Smooth muscle cell (in vitro differentiated cells): Measurements from ENCODE around the gene PSME2. TPM values are rescaled to one million over a fixed set of nuclear protein-coding genes. Genes with fewer than 3 reads are reported as not detected.

Experiments
- DNase-seq: peaks from one replicate; lab custom pipeline; 2025; ENCODE audit not compliant: unreplicated experiment; lab: John Stamatoyannopoulos, UW
- H2AFZ ChIP-seq: fragments of 200-600 bp; sonication (generic); 2 replicates; pipeline ENCODE4 v1.6.0; 2016; ENCODE audit warnings: antibody characterized with exemption, low read depth, mild to moderate bottlenecking
- H3F3A ChIP-seq: fragments of 200-600 bp; sonication (generic); 2 replicates; pipeline ENCODE4 v1.6.0; 2017; ENCODE audit warnings: antibody characterized with exemption, low read depth
- H3K27ac ChIP-seq: fragments of 200-600 bp; sonication (generic); 2 replicates; pipeline ENCODE4 v1.5.1; 2016; ENCODE audit warnings: low read depth, mild to moderate bottlenecking
- H3K27me3 ChIP-seq: fragments of 200-600 bp; sonication (generic); 2 replicates; pipeline ENCODE4 v1.6.1; 2016; ENCODE audit warnings: low read depth, mild to moderate bottlenecking
- H3K36me3 ChIP-seq: fragments of 200-600 bp; sonication (generic); 2 replicates; pipeline ENCODE4 v1.5.1; 2016; ENCODE audit warnings: low read depth
- H3K4me1 ChIP-seq: fragments of 200-600 bp; sonication (generic); 2 replicates; pipeline ENCODE4 v1.5.1; 2016; ENCODE audit warnings: low read depth
- H3K4me2 ChIP-seq: fragments of 200-600 bp; sonication (generic); 2 replicates; pipeline ENCODE4 v1.6.0; 2016; ENCODE audit warnings: mild to moderate bottlenecking
- H3K4me3 ChIP-seq: fragments of 200-600 bp; sonication (generic); 2 replicates; pipeline ENCODE4 v1.5.1; 2016; ENCODE audit warnings: mild to moderate bottlenecking
- H3K79me2 ChIP-seq: fragments of 200-600 bp; sonication (generic); 2 replicates; pipeline ENCODE4 v1.6.0; 2016; ENCODE audit warnings: low read depth, mild to moderate bottlenecking
- H3K9ac ChIP-seq: fragments of 200-600 bp; sonication (generic); 2 replicates; pipeline ENCODE4 v1.6.0; 2016; ENCODE audit warnings: low read depth
- H3K9me3 ChIP-seq: fragments of 200-600 bp; sonication (generic); replicated peaks from 2 replicates; pipeline ENCODE4 v1.5.1; 2016; ENCODE audit warnings: low read depth
- H4K20me1 ChIP-seq: fragments of 200-600 bp; sonication (generic); 2 replicates; pipeline ENCODE4 v1.6.0; 2016; ENCODE audit warnings: low read depth
- WGBS: methylation state at CpG from one replicate; pipeline ENCODE4 v1.1.7; 2016; ENCODE audit warnings: low lambda C conversion rate; 5-methylcytosine and 5-hydroxymethylcytosine counted together
- polyA plus RNA-seq: library from polyadenylated mRNA; unstranded; fragments of >200 nt; fragmentation: Nextera tagmentation; extraction: Ambion mirVana; gene quantifications from 2 replicates; pipeline ENCODE4 v1.2.1, GENCODE V29; 2016
- total RNA-seq: library from RNA; depleted of rRNA; stranded (reverse); fragments of >200 nt; gene quantifications from 2 replicates; pipeline ENCODE4 v1.2.3, GENCODE V29; 2014
- TF ChIP-seq, protein P1 (sequence below): fragments of 200-600 bp; sonication (generic); IDR thresholded peaks from 2 replicates; pipeline ENCODE4 v1.5.1; 2017; ENCODE audit warnings: borderline replicate concordance, mild to moderate bottlenecking, antibody characterized with exemption; ENCODE audit not compliant: insufficient read depth, poor library complexity, severe bottlenecking

The PSME2 gene
- total and polyA plus RNA-seq, 2 experiments from 2014 or later, result 40.7 to 164 TPM

DNA sequence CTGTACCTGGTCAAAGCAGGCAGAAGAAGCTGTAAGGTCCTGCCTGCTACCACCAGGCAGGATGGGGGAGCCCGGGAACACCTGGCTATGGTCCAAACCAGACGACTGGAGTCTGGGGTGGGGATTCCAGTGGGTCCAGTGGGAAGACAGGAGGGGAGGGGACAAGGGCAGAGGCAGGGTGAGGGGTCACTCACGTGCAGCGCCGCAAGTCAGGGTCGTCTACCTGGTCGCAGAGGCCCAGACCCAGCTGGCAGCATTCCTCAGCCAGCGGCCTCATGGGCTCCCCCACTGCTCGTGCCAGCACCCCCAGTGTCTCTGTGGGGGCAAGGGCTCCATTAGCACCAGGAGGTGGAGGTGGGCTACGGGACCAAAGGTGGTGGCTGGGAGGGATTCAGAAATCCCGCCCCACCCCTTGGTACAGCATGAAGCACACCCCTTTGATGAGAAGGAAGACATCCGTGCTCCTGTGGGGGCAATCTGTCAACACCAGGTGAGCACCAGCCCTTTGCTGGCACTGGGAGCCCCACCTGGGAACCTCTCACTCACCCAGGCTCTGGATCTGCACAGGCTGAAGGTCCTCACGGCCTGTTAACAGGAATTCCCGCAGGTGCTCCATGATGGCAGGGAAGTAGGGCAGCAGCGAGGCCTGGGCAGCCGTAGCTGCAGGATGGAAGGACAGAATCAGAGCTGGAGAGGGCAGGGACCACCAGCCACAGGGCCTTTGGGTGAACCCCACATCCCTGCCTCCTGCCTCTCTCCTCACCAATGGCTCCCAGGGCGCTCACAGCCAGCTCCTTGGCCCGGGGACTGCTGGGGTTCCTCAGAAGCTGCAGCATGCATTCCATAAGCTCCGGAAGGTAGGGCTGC, 37.9 kb upstream of the PSME2 start:
- Histone ChIP-seq H3K27me3 (no peaks in the 10 kb centered on the region), H3K4me1 (peaks cover 11% of the 10 kb centered on the region), H3K27ac (no peak overlapping the region), H4K20me1 (no peaks in the 10 kb centered on the region), H3K9me3 (no peaks in the 10 kb centered on the region), H3K79me2 (peaks cover 9% of the 10 kb centered on the region), H3K4me2 (no peak overlapping the region), H3K9ac (no peak overlapping the region), H2AFZ (no peak overlapping the region), H3K4me3 (no peak overlapping the region), H3F3A (peaks cover 5% of the 10 kb centered on the region), H3K36me3 (no peaks in the 10 kb centered on the region)
- TF ChIP-seq, protein P1, sequence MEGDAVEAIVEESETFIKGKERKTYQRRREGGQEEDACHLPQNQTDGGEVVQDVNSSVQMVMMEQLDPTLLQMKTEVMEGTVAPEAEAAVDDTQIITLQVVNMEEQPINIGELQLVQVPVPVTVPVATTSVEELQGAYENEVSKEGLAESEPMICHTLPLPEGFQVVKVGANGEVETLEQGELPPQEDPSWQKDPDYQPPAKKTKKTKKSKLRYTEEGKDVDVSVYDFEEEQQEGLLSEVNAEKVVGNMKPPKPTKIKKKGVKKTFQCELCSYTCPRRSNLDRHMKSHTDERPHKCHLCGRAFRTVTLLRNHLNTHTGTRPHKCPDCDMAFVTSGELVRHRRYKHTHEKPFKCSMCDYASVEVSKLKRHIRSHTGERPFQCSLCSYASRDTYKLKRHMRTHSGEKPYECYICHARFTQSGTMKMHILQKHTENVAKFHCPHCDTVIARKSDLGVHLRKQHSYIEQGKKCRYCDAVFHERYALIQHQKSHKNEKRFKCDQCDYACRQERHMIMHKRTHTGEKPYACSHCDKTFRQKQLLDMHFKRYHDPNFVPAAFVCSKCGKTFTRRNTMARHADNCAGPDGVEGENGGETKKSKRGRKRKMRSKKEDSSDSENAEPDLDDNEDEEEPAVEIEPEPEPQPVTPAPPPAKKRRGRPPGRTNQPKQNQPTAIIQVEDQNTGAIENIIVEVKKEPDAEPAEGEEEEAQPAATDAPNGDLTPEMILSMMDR, result no peak
- DNase-seq, result no peak
- 95% methylated on average over 19 of the region's 19 CpGs for WGBS

DNA sequence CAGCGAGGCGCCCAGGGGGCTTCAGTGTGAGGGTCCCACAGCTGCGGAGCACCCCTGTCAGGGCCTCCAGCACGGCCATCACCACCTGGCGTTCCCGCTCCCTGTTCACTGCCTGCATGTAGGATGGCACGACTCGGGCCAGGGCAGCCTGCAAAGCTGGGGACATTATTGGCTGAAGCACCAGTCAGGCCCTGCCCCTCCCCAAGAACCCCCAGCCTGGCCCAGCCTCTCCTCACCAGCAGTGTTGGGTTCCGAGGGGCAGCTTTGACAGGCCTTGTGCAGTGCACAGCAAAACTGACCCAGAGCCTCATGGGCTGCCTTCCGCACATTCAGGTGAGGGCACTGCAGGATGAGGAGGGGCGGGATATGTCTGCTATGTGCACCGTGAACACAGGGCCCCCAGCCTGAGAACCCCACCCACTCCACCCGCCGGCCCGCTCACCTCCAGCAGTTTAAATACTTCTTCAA, 36.6 kb upstream of the PSME2 start:
- TF ChIP-seq, protein P1, result no peak
- no peak overlapping the region for H3K27ac ChIP-seq
- no peaks in the 10 kb centered on the region for H4K20me1 ChIP-seq
- WGBS, result 97% methylated on average over 15 of the region's 15 CpGs
- H3K27me3 ChIP-seq, result no peaks in the 10 kb centered on the region
- H3K9ac ChIP-seq, result no peak overlapping the region
- H3K4me3 ChIP-seq, result no peak overlapping the region
- no peak for DNase-seq
- H3K36me3 ChIP-seq, result no peaks in the 10 kb centered on the region
- no peak overlapping the region for H3K4me2 ChIP-seq
- H3K4me1 ChIP-seq, result peaks cover 6% of the 10 kb centered on the region
- H3K79me2 ChIP-seq, result peaks cover 9% of the 10 kb centered on the region
- no peaks in the 10 kb centered on the region for H3K9me3 ChIP-seq
- no peaks in the 10 kb centered on the region for H3F3A ChIP-seq
- H2AFZ ChIP-seq, result no peak overlapping the region

DNA sequence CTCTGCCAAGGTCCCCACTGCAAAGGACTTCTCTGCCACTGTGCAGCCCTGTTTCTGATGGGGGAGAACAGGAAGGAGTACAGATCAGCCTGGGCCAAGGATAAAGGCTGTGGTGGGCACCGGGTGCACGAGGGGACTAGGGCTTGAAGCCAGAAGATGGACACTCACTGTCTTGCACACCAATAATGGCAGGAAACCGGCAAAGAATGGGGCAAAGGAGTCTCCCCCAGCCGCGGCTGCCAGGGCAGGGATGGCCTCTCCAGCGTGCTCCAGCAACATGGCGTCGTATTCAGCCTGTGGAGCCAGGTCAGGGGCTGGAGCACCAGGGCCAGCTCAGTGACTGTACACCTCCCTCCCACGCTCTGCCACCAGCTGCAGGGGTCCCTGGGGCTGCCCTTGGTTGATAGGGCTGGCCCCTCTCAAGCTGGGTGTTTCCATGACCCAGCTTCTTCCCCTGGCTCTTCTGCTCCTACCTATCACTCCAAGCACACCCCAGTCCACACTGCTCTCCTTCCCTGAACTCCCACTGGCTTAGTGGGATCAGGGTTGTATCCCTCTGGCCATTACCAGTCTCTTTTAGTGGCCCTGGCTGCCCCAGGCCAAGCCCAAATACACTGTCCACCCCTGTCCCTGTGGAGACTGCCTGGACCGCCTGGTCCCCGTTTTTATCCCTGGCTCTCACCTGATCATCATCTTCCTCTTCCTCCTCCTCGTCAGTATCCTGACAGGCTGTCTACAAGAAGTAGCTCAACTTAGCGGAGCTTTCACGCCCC, 35.9 kb upstream of the PSME2 start:
- no peak overlapping the region for H3K4me3 ChIP-seq
- DNase-seq, result no peak
- TF ChIP-seq, protein P1, result no peak
- H3K36me3 ChIP-seq, result no peaks in the 10 kb centered on the region
- H3K79me2 ChIP-seq, result peaks cover 5% of the 10 kb centered on the region
- no peak overlapping the region for H3K9ac ChIP-seq
- no peak overlapping the region for H3K27ac ChIP-seq
- no peaks in the 10 kb centered on the region for H3K4me1 ChIP-seq
- no peaks in the 10 kb centered on the region for H3F3A ChIP-seq
- H3K9me3 ChIP-seq, result no peaks in the 10 kb centered on the region
- no peaks in the 10 kb centered on the region for H4K20me1 ChIP-seq
- no peak overlapping the region for H3K4me2 ChIP-seq
- no peaks in the 10 kb centered on the region for H3K27me3 ChIP-seq
- WGBS, result 90% methylated on average over 14 of the region's 14 CpGs
- H2AFZ ChIP-seq, result no peak overlapping the region
